ES-I3 (cell line): ENCODE data around the gene NAT9.

Experiments used
- H3K36me3 ChIP-seq: 2 replicates; pipeline ENCODE4 v1.6.1; 2013; ENCODE audit warnings: mild to moderate bottlenecking, low read length, control low read depth, moderate library complexity; ENCODE audit not compliant: insufficient read depth
- H3K4me1 ChIP-seq: 2 replicates; pipeline ENCODE4 v1.6.1; 2013; ENCODE audit warnings: mild to moderate bottlenecking, control low read depth, low read length; ENCODE audit not compliant: insufficient read depth
- H3K9ac ChIP-seq: 2 replicates; pipeline ENCODE4 v1.6.1; 2013; ENCODE audit warnings: low read depth, mild to moderate bottlenecking, low read length, moderate library complexity
- H3K9me3 ChIP-seq: 2 replicates; pipeline ENCODE4 v1.6.1; 2013; ENCODE audit warnings: mild to moderate bottlenecking, low read length, moderate library complexity; ENCODE audit not compliant: control insufficient read depth, insufficient read depth

The NAT9 gene

DNA sequence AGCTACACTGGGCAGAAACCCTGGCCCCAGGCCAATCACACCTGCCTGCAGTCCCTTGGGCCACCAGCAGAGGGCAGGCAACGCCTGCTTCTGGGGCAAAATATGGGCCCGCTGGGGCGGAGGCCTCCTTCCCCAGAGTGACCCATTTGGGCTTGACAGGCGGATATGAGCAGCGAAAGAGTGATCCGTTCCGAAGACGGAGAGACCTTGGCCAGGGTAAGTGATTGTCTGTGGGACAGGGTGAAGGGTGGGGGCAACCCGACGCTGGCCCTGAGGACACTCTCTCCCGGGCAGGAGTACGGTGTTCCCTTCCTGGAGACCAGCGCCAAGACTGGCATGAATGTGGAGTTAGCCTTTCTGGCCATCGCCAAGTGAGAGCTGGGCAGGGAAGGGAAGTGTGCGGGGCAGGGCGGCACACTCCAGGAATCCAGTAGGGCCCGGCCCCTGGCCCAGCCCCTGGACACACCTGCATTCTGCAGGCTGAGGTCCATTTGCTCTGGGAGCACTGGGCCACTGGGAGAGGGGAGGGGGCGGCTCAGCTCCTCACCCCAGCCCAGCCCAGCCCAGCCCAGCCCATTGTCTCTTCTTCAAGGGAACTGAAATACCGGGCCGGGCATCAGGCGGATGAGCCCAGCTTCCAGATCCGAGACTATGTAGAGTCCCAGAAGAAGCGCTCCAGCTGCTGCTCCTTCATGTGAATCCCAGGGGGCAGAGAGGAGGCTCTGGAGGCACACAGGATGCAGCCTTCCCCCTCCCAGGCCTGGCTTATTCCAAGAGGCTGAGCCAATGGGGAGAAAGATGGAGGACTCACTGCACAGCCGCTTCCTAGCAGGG, 31.2 kb downstream of the NAT9 start:
- peak overlapping the region; percentile 40; the same call in 1 of the 2 replicates for H3K9ac ChIP-seq
- peaks cover 32% of the 10 kb centered on the region for H3K4me1 ChIP-seq
- no peaks in the 10 kb centered on the region for H3K36me3 ChIP-seq
- no peaks in the 10 kb centered on the region for H3K9me3 ChIP-seq

DNA sequence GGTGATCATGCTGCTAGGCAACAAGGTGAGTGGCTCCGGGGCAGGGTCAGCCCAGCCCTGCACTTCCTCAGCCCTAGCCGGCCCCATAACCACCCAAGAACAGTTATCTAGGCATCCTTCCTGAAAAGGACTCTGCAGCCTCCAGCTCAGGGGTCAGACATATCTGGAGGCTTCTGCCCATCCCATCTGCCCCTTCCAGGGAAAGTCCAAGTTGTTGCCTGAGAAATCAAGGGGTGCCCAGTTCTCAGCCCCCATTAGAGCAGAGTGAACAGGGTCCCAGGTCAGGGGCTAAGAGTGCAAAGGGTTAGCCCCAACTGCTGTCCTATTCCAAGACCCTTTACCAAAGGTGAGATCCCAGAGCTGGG, 31.8 kb downstream of the NAT9 start:
- H3K9me3 ChIP-seq = no peaks in the 10 kb centered on the region
- H3K4me1 ChIP-seq = peaks cover 32% of the 10 kb centered on the region
- no peak overlapping the region for H3K9ac ChIP-seq
- no peaks in the 10 kb centered on the region for H3K36me3 ChIP-seq

GRCh38 chr17:74743755-74744154, 32.4 kb downstream of the NAT9 start:
- Histone ChIP-seq H3K4me1 (peaks cover 35% of the 10 kb centered on the region), H3K9me3 (no peaks in the 10 kb centered on the region), H3K9ac (no peak overlapping the region), H3K36me3 (no peaks in the 10 kb centered on the region)

- H3K36me3 ChIP-seq = no peaks in the 10 kb centered on the region
- H3K9ac ChIP-seq = no peak overlapping the region
- peaks cover 42% of the 10 kb centered on the region for H3K4me1 ChIP-seq
- H3K9me3 ChIP-seq = no peaks in the 10 kb centered on the region
These were observed 33.1 kb downstream of the NAT9 start for GRCh38 chr17:74742978-74743545.

GRCh38 chr17:74742153-74742515, 34.0 kb downstream of the NAT9 start:
- Histone ChIP-seq H3K9me3 (no peaks in the 10 kb centered on the region), H3K36me3 (no peaks in the 10 kb centered on the region), H3K4me1 (peaks cover 39% of the 10 kb centered on the region), H3K9ac (no peak overlapping the region)

GRCh38 chr17:74740641-74741387, 35.3 kb downstream of the NAT9 start:
- H3K9me3 ChIP-seq = no peaks in the 10 kb centered on the region
- H3K4me1 ChIP-seq = peaks cover 25% of the 10 kb centered on the region
- H3K9ac ChIP-seq = no peak overlapping the region

GRCh38 chr17:74740173-74740572, 36.0 kb downstream of the NAT9 start:
- Histone ChIP-seq H3K9me3 (no peaks in the 10 kb centered on the region), H3K9ac (no peak overlapping the region), H3K36me3 (no peaks in the 10 kb centered on the region), H3K4me1 (peaks cover 25% of the 10 kb centered on the region)

More at GRCh38 chr17:74740641-74741387, 35.3 kb downstream of the NAT9 start:
- H3K36me3 ChIP-seq = no peaks in the 10 kb centered on the region

DNA sequence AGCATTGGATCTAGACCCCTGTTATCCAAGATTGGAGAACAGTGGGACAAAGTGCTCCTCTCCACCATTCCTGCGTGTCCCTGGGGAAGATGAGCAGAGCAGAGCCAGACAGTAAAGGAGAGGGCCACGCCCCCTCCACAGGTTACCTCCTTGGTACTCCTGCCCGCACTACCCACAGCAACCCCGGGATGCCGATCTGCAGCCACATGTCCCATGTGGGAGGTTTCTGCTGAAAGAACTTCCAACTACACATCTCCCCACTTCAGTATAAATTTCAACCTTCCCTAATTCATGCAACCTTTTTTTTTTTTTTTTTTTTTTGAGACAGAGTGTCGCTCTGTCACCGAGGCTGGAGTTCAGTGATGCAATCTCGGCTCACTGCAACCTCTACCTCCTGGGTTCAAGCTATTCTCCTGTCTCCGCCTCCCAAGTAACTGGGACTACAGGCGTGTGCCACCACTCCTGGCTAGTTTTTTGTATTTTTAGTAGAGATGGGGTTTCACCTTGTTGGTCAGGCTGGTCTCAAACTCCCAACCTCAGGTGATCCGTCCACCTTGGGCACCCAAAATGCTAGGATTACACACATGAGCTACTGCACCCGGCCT, 36.8 kb downstream of the NAT9 start:
- H3K9ac ChIP-seq = no peak overlapping the region
- peaks cover 25% of the 10 kb centered on the region for H3K4me1 ChIP-seq

GRCh38 chr17:74738051-74738996, 37.8 kb downstream of the NAT9 start:
- peaks cover 25% of the 10 kb centered on the region for H3K4me1 ChIP-seq
- no peaks in the 10 kb centered on the region for H3K9me3 ChIP-seq
- no peaks in the 10 kb centered on the region for H3K36me3 ChIP-seq
- H3K9ac ChIP-seq = peak overlapping the region; percentile 75

More for the DNA sequence above, 36.8 kb downstream of the NAT9 start:
- H3K36me3 ChIP-seq = no peaks in the 10 kb centered on the region
- no peaks in the 10 kb centered on the region for H3K9me3 ChIP-seq

- Histone ChIP-seq H3K36me3 (no peaks in the 10 kb centered on the region), H3K9ac (peak overlapping the region; percentile 75), H3K9me3 (no peaks in the 10 kb centered on the region), H3K4me1 (peaks cover 25% of the 10 kb centered on the region)
These were observed 38.7 kb downstream of the NAT9 start for GRCh38 chr17:74737299-74738050.

DNA sequence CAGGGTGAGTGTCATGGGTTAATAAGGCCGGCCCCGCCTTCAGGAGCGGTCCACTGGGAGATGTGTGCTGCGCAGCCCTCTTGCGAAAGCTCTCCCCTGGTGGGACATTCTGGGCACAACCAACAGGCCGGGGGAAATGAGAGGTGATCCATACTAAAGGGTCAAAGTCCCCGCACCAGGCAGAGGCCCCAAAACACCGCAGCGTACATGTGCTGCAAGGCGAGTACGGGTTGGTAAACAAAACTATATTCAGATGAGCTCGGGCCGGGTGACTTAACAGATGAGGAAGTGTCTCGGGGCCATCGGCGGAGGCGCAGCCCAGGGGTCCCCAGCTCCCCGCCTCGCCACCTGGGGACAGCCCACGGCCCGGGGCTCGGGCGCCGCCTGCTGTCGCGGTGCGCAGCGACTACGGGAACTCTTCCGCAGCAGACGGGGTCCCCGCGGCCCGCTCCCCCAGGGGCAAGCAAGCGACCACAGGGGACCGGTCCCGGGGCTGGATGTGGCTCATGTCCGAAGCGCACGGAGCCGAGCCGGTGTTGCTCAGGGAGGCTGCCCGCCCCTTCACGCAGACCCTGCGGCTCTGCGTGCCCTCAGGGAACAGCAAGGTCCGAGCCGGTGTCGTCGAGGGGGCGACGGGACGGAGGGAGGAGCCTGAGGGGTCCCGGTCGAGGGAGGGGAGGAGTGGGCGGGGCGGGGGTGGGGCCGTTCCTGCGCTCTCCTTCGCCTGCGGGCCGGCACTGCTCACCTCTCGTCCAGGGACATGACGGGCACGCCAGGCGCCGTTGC, 39.4 kb downstream of the NAT9 start, which contains the start of gene RAB37:
Gene RAB37 (plus strand): TSS at position 744 of the 786 bp plus-strand sequence. CDS start 17 bp downstream, at position 761.
- peak within 1 kb of the TSS; percentile 75 for H3K9ac ChIP-seq
- H3K4me1 ChIP-seq = peaks cover 18% of the 10 kb centered on the region
- no peaks in the 10 kb centered on the region for H3K36me3 ChIP-seq
- no peaks in the 10 kb centered on the region for H3K9me3 ChIP-seq

DNA sequence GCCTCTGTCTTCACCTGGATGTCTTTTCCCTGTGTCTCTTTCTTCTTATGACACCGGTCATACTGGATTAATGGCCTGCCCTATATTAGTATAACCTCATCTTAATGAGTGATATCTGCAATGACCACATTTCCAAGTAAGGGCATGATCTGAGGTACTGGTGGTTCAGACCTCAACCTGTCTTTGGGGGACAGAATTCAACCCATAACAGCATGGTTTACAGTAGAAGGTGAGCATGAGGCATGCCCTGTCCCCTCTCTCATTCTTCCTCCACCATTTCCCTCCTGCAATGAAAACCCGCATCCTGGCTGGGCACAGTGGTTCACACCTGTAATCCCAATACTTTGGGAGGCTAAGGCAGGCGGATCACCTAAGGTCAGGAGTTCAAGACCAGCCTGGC, 41.9 kb downstream of the NAT9 start:
- peaks cover 17% of the 10 kb centered on the region for H3K4me1 ChIP-seq
- no peaks in the 10 kb centered on the region for H3K9me3 ChIP-seq
- H3K9ac ChIP-seq = no peak overlapping the region
- H3K36me3 ChIP-seq = no peaks in the 10 kb centered on the region
